Prostate gland (tissue), 2 donors: ENCODE measurements around the gene LIN7B. TPM values are rescaled to one million over a fixed set of nuclear protein-coding genes. Genes with fewer than 3 reads are reported as not detected.
A peak's percentile ranks its signal among the peaks of the same experiment; 100 is the strongest.

Experiments used
- DNase-seq: peaks from one replicate; pipeline ENCODE4 v3.0.0-alpha.2; 2019; ENCODE audit warnings: low spot score
- H3K27ac ChIP-seq, 2 donors: fragments of 200-600 bp; sonication (generic); 2 replicates each; pipeline ENCODE4 v1.5.1; 2017 to 2019
- H3K27me3 ChIP-seq: fragments of 200-600 bp; sonication (generic); replicated peaks from 2 replicates; pipeline ENCODE4 v1.5.1; 2019; ENCODE audit not compliant: insufficient read depth
- H3K36me3 ChIP-seq, 2 donors: fragments of 200-600 bp; sonication (generic); 1 replicate in 1 of 2; 2 replicates in 1 of 2; pipeline versions ENCODE4 v1.5.1 to v1.8.1; 2017 to 2019
- H3K4me1 ChIP-seq: fragments of 200-600 bp; sonication (generic); replicated peaks from 2 replicates; pipeline ENCODE4 v1.5.1; 2019
- H3K4me3 ChIP-seq, 2 donors: fragments of 200-600 bp; sonication (generic); 2 replicates each; pipeline ENCODE4 v1.5.1; 2017 to 2019
- H3K9me3 ChIP-seq: fragments of 200-600 bp; sonication (generic); 2 replicates; pipeline ENCODE4 v1.5.1; 2017
- CTCF ChIP-seq, 4 experiments: fragments of 200-600 bp in 2 of 4; fragments of 450-650 bp in 2 of 4; sonication (generic) in 2 of 4; IDR thresholded peaks; 1 replicate in 3 of 4; 2 replicates in 1 of 4; pipeline ENCODE4 v1.5.1; 2016 to 2019; ENCODE audit warnings: antibody characterized with exemption in 4 of 4, mild to moderate bottlenecking in 2 of 4, moderate library complexity in 2 of 4
- POLR2A ChIP-seq: fragments of 450-650 bp; IDR thresholded peaks from one replicate; pipeline ENCODE4 v1.6.1; 2016; ENCODE audit warnings: antibody characterized with exemption, mild to moderate bottlenecking
- POLR2AphosphoS5 ChIP-seq: sonication (generic); formaldehyde crosslinking; IDR thresholded peaks from one replicate; pipeline ENCODE4 v1.6.1; 2017; ENCODE audit warnings: antibody characterized with exemption
- WGBS: methylation state at CpG from one replicate; pipeline ENCODE4 v1.1.5; 2018; 5-methylcytosine and 5-hydroxymethylcytosine counted together
- intact Hi-C: fragments of 100-400 bp; cut with DNase I; formaldehyde crosslinking; loops from one replicate; pipeline ENCODE4 v1.14.2; 2022
- total RNA-seq, 2 donors: library from RNA; depleted of rRNA; stranded (reverse); fragments of >200 nt; gene quantifications; one replicate each; pipeline ENCODE4 v1.1.0, GENCODE V29; 2016

The LIN7B gene
- total RNA-seq, 2 donors from 2014 or later, result 31.2 to 64.3 TPM

- Histone ChIP-seq H3K4me1 (peaks cover 7% of the 10 kb centered on the region), H3K36me3 (no peaks in the 10 kb centered on the region), H3K9me3 (no peaks in the 10 kb centered on the region), H3K27ac (no peak overlapping the region), H3K27me3 (no peaks in the 10 kb centered on the region), H3K4me3 (no peak overlapping the region)
- DNase-seq, result no peak
- intact Hi-C loops, result no loop called here
- TF ChIP-seq CTCF (IDR thresholded peaks at IDR 0.05) (no peak), POLR2AphosphoS5 (no peak), POLR2A (no peak)
- 89% methylated on average over 13 of the region's 13 CpGs for WGBS
Observed at GRCh38 chr19:49160450-49161189, 46.5 kb downstream of the LIN7B start.

- peaks cover 11% of the 10 kb centered on the region for H3K4me1 ChIP-seq
- intact Hi-C loops, result no loop called here
- WGBS, result 26% methylated on average over 4 of the region's 4 CpGs
Observed at GRCh38 chr19:49161987-49162386, 47.8 kb downstream of the LIN7B start.

GRCh38 chr19:49165111-49165750 lies 51.1 kb downstream of the LIN7B start:
- DNase-seq, result peak; percentile 58
- H3K9me3 ChIP-seq, result no peaks in the 10 kb centered on the region
- H3K36me3 ChIP-seq, result peaks cover 0 to 5% of the 10 kb centered on the region in 2 donors
- intact Hi-C loops, result no loop called here
- H3K27ac ChIP-seq, result peak overlapping the region; percentile 87
- H3K4me3 ChIP-seq, result peak overlapping the region in 1 of 2 donors; percentile 16
- TF ChIP-seq CTCF (IDR thresholded peaks at IDR 0.05) (no peak), POLR2AphosphoS5 (peak; percentile 80)
- WGBS, result 40% methylated on average over 24 of the region's 24 CpGs
- peaks cover 11% of the 10 kb centered on the region for H3K4me1 ChIP-seq
- H3K27me3 ChIP-seq, result no peaks in the 10 kb centered on the region

More at GRCh38 chr19:49161987-49162386, 47.8 kb downstream of the LIN7B start:
- Histone ChIP-seq H3K36me3 (no peaks in the 10 kb centered on the region), H3K27ac (peak overlapping the region; percentile 24 to 56), H3K27me3 (no peaks in the 10 kb centered on the region), H3K4me3 (no peak overlapping the region), H3K9me3 (no peaks in the 10 kb centered on the region)
- no peak for DNase-seq
- TF ChIP-seq POLR2A, result no peak
- no peak for TF ChIP-seq CTCF (IDR thresholded peaks at IDR 0.05)
- no peak for TF ChIP-seq POLR2AphosphoS5

- no peak for DNase-seq
- TF ChIP-seq POLR2A (no peak), CTCF (IDR thresholded peaks at IDR 0.05) (peak in 2 of 4 experiments; percentile 5 to 14), POLR2AphosphoS5 (no peak)
- Histone ChIP-seq H3K4me1 (peaks cover 11% of the 10 kb centered on the region), H3K27me3 (no peaks in the 10 kb centered on the region), H3K4me3 (peak overlapping the region in 1 of 2 donors; percentile 16), H3K36me3 (peaks cover 0 to 5% of the 10 kb centered on the region in 2 donors), H3K27ac (peak overlapping the region; percentile 87), H3K9me3 (no peaks in the 10 kb centered on the region)
- WGBS, result 26% methylated on average over 22 of the region's 30 CpGs
- intact Hi-C loops, result no loop called here
Observed at GRCh38 chr19:49165865-49166301, 51.7 kb downstream of the LIN7B start.
